Chondrocyte (in vitro differentiated cells): ENCODE measurements around the gene RFC5. TPM values are rescaled to one million over a fixed set of nuclear protein-coding genes. Genes with fewer than 3 reads are reported as not detected.
"Not testable (repeated sequence)": the region's sequence is repeated elsewhere in the genome, so short reads cannot be mapped to it uniquely, and the experiment has no call there.

Experiments
- DNase-seq: peaks from one replicate; pipeline ENCODE4 v3.0.0; 2021; ENCODE audit warnings: mixed read lengths, low spot score
- H3K27ac Mint-ChIP-seq: one replicate; pipeline ENCODE4 v1.8.0; 2021; ENCODE audit warnings: mild to moderate bottlenecking, moderate library complexity, mixed read lengths; ENCODE audit not compliant: unreplicated experiment
- H3K27me3 Mint-ChIP-seq: 2 replicates; pipeline ENCODE4 v1.8.0; 2021; ENCODE audit warnings: low read depth, mixed read lengths
- H3K36me3 Mint-ChIP-seq: 2 replicates; pipeline ENCODE4 v1.8.0; 2021; ENCODE audit warnings: low read depth, mixed read lengths
- H3K4me1 Mint-ChIP-seq: 2 replicates; pipeline ENCODE4 v1.8.0; 2021; ENCODE audit warnings: low read depth, mild to moderate bottlenecking, mixed read lengths
- H3K4me3 Mint-ChIP-seq: one replicate; pipeline ENCODE4 v1.8.0; 2021; ENCODE audit warnings: mild to moderate bottlenecking, moderate library complexity, mixed read lengths; ENCODE audit not compliant: unreplicated experiment
- H3K9me3 Mint-ChIP-seq: 2 replicates; pipeline ENCODE4 v1.8.0; 2021; ENCODE audit warnings: low read depth, mixed read lengths
- CTCF ChIP-seq: fragments of 200-600 bp; sonication (generic); IDR thresholded peaks from 2 replicates; pipeline ENCODE4 v1.5.0; 2021; ENCODE audit warnings: antibody characterized with exemption, mild to moderate bottlenecking, moderate library complexity
- total RNA-seq: library from RNA; stranded (reverse); gene quantifications from 3 replicates; pipeline ENCODE4 v1.2.1, GENCODE V29; 2021

RFC5 gene
- total RNA-seq, 1 donor from 2014 or later = 6.3 TPM

DNA sequence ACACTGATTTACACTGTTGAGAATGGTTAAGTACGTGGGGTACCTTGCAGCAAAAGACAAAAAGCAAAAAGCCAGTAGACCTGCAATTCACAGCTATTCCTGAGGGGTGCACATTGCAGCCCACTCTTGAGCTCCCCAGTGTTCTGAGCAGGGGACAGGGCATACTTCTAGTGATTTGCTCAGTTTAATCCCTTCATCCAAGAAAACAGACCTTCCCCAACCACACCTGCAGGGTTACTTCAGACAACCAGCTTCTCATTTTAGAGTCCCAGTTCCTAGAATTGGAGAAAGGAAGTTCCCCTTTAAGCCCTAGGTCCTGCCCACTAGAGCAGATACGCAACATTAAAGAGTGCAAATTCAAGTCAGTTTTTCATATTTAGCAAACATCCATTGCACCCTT lies 48.1 kb downstream of the RFC5 start:
- TF ChIP-seq CTCF = peak; percentile 29
- DNase-seq = no peak
- H3K4me3 Mint-ChIP-seq = no peak overlapping the region
- H3K4me1 Mint-ChIP-seq = peaks cover 35% of the 10 kb centered on the region
- H3K27ac Mint-ChIP-seq = peak overlapping the region; percentile 43
- no peaks in the 10 kb centered on the region for H3K27me3 Mint-ChIP-seq
- H3K36me3 Mint-ChIP-seq = no peaks in the 10 kb centered on the region
- no peaks in the 10 kb centered on the region for H3K9me3 Mint-ChIP-seq

- peaks cover 27% of the 10 kb centered on the region for H3K4me1 Mint-ChIP-seq
- no peak overlapping the region for H3K4me3 Mint-ChIP-seq
- no peak for TF ChIP-seq CTCF
- H3K27ac Mint-ChIP-seq = no peak overlapping the region
- DNase-seq = no peak
- H3K27me3 Mint-ChIP-seq = no peaks in the 10 kb centered on the region
- H3K9me3 Mint-ChIP-seq = no peaks in the 10 kb centered on the region
- H3K36me3 Mint-ChIP-seq = no peaks in the 10 kb centered on the region
Observed at GRCh38 chr12:118065380-118065779, 48.9 kb downstream of the RFC5 start.

GRCh38 chr12:118068445-118068844 lies 51.9 kb downstream of the RFC5 start:
- Mint-ChIP-seq H3K9me3 (no peaks in the 10 kb centered on the region), H3K27ac (no peak overlapping the region), H3K36me3 (no peaks in the 10 kb centered on the region), H3K4me1 (peaks cover 13% of the 10 kb centered on the region), H3K27me3 (no peaks in the 10 kb centered on the region), H3K4me3 (no peak overlapping the region)
- no peak for TF ChIP-seq CTCF
- DNase-seq = no peak

DNA sequence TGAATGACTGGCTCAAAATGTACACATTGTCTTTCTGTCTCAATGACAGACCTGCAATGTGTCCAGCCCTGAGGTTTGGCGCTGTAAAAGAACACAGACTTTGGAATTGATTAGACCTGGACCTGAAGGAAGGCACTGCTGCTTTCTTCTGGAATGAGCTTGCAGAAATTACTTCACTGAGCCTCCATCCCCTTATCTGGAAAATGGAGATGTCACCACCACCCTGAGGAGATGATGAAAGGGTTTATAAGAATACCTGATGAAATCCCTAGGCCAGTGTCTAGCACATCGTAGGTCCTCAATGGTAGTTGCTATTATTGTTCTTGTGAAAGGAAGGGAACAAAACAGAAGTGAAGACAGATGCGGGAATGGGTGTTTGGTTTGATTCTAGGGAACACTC lies 54.1 kb downstream of the RFC5 start:
- no peak overlapping the region for H3K4me3 Mint-ChIP-seq
- no peak for TF ChIP-seq CTCF
- H3K9me3 Mint-ChIP-seq = no peaks in the 10 kb centered on the region
- no peaks in the 10 kb centered on the region for H3K36me3 Mint-ChIP-seq
- no peaks in the 10 kb centered on the region for H3K27me3 Mint-ChIP-seq
- H3K4me1 Mint-ChIP-seq = no peaks in the 10 kb centered on the region
- no peak for DNase-seq
- no peak overlapping the region for H3K27ac Mint-ChIP-seq

GRCh38 chr12:118073768-118074167 lies 57.3 kb downstream of the RFC5 start:
- no peak for TF ChIP-seq CTCF
- Mint-ChIP-seq H3K36me3 (peaks cover 3% of the 10 kb centered on the region), H3K4me1 (no peaks in the 10 kb centered on the region), H3K4me3 (no peak overlapping the region), H3K9me3 (peaks cover 5% of the 10 kb centered on the region), H3K27me3 (no peaks in the 10 kb centered on the region), H3K27ac (no peak overlapping the region)
- no peak for DNase-seq

- H3K4me1 Mint-ChIP-seq, DNase-seq, H3K9me3 Mint-ChIP-seq, H3K4me3 Mint-ChIP-seq, H3K27ac Mint-ChIP-seq, H3K27me3 Mint-ChIP-seq, H3K36me3 Mint-ChIP-seq: not testable (repeated sequence)
Observed at GRCh38 chr12:118081521-118081920, 65.0 kb downstream of the RFC5 start.

Other genes starting within 250 kb of the RFC5 start
- gene KSR2, start 47.7 kb upstream of the RFC5 start, total RNA-seq = 0.05 TPM in 1 of 3 replicates, not detected in the others
- 86.7 to 129 TPM (median 124 TPM) in 3 replicates for gene WSB2, start 44.5 kb downstream of the RFC5 start, total RNA-seq
- gene VSIG10, start 87.3 kb downstream of the RFC5 start, total RNA-seq = 9.3 to 13.6 TPM (median 9.5 TPM) in 3 replicates
- 134 to 153 TPM (median 138 TPM) in 3 replicates for gene PEBP1, start 119.4 kb downstream of the RFC5 start, total RNA-seq